Endodermal cell (in vitro differentiated cells): ENCODE measurements around the gene RPS21. TPM values are rescaled to one million over a fixed set of nuclear protein-coding genes. Genes with fewer than 3 reads are reported as not detected.
"Not testable (repeated sequence)": the region's sequence is repeated elsewhere in the genome, so short reads cannot be mapped to it uniquely, and the experiment has no call there.

Experiments
- DNase-seq: peaks from one replicate; pipeline ENCODE4 v3.0.0-alpha.2; 2017
- H3K27ac ChIP-seq: 2 replicates; pipeline ENCODE4 v1.5.1; 2013; ENCODE audit warnings: mild to moderate bottlenecking, low read depth, low read length, moderate library complexity
- H3K27me3 ChIP-seq: 2 replicates; pipeline ENCODE4 v1.6.1; 2013; ENCODE audit warnings: mild to moderate bottlenecking, low read length, moderate library complexity; ENCODE audit not compliant: insufficient read depth, control insufficient read depth, poor library complexity, severe bottlenecking
- H3K36me3 ChIP-seq: 2 replicates; pipeline ENCODE4 v1.7.0; 2013; ENCODE audit warnings: mild to moderate bottlenecking, low read length, moderate library complexity; ENCODE audit not compliant: control insufficient read depth, insufficient read depth
- H3K4me1 ChIP-seq: one replicate; pipeline ENCODE4 v1.7.0; 2013; ENCODE audit warnings: low read length; ENCODE audit not compliant: control insufficient read depth, insufficient read depth
- H3K4me3 ChIP-seq: 2 replicates; pipeline ENCODE4 v1.5.1; 2013; ENCODE audit warnings: mild to moderate bottlenecking, low read length, moderate library complexity
- H3K9ac ChIP-seq: 2 replicates; pipeline ENCODE4 v1.6.1; 2013; ENCODE audit warnings: mild to moderate bottlenecking, low read length, moderate library complexity; ENCODE audit not compliant: poor library complexity, severe bottlenecking; ENCODE audit errors: extremely low read depth
- H3K9me3 ChIP-seq: 2 replicates; pipeline ENCODE4 v1.6.1; 2013; ENCODE audit warnings: mild to moderate bottlenecking, low read length, moderate library complexity; ENCODE audit not compliant: control insufficient read depth
- H3K27ac Mint-ChIP-seq: 2 replicates; pipeline ENCODE4 v1.8.0; 2020; ENCODE audit warnings: mixed read lengths
- H3K27me3 Mint-ChIP-seq: 2 replicates; pipeline ENCODE4 v1.8.0; 2021; ENCODE audit warnings: mild to moderate bottlenecking, mixed read lengths; ENCODE audit not compliant: insufficient read depth
- H3K36me3 Mint-ChIP-seq: 2 replicates; pipeline ENCODE4 v1.8.0; 2020; ENCODE audit warnings: low read depth, mixed read lengths
- H3K4me1 Mint-ChIP-seq: 2 replicates; pipeline ENCODE4 v1.8.0; 2020; ENCODE audit warnings: mixed read lengths
- H3K4me3 Mint-ChIP-seq: 2 replicates; pipeline ENCODE4 v1.8.0; 2020; ENCODE audit warnings: mild to moderate bottlenecking, moderate library complexity, mixed read lengths
- H3K9me3 Mint-ChIP-seq: 2 replicates; pipeline ENCODE4 v1.8.0; 2020; ENCODE audit warnings: mild to moderate bottlenecking, mixed read lengths
- WGBS, 2 experiments: methylation state at CpG; one replicate each; pipeline versions ENCODE4 v1.1.5 to v1.1.7; 2013; ENCODE audit warnings: missing lambda C conversion rate in 2 of 2, mixed read lengths in 1 of 2; ENCODE audit not compliant: insufficient coverage in 1 of 2, insufficient read length in 1 of 2; 5-methylcytosine and 5-hydroxymethylcytosine counted together
- total RNA-seq, 2 donors: library from RNA; stranded (reverse); fragmentation: NEBNext Ultra II Directional in 1 of 2; extraction: Animal tissue kit (Norgen Biotek cat#: 25700) in 1 of 2; gene quantifications; 2 replicates in 1 of 2; 3 replicates in 1 of 2; pipeline ENCODE4 v1.2.1, GENCODE V29; 2021
- TF ChIP-seq, protein P1 (sequence below): fragments of 200-600 bp; sonication (generic); conservative IDR thresholded peaks from 2 replicates; pipeline ENCODE4 v1.5.0; 2021; ENCODE audit warnings: antibody characterized with exemption, mild to moderate bottlenecking

Gene RPS21
- total RNA-seq, 2 donors from 2014 or later: 1,288 to 1,382 TPM

DNA sequence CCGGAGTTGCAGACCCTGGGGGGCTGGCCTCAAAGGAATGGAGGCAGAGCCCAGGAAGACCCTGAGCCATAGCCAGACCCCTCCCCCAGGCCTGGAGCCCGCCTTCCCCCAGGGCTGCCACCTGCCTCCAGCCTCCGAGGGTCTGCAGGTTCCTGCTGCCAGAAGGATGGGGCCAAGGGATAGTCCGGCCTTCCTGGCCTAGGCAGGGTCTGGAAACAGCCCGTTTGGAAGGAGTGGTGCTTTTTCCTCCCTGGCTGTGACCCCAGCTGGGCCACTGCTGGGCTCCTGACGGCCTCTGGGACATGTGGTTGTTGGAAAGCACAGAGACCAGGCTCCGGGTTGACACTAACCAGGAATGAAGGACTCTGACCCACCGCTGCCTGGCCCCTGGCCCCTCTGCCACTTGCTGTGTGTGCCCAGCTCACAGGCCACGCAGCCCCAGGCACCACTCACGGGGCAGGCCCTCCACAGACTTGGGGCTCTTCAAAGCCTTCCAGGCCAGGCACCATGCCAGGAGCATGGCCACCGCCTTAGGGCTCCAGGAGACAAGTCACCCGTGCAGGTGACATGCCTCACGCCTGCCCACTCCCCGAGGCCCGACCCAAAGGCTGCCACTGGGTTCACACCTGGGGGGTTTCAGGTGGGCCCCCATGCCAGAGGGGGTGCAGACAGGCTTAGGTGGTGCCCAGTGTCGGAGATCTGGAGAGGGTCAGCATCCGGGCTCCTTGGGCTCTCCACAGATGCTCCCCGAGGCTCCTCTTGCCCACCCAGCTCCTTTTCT lies 15.9 kb upstream of the RPS21 start:
- Histone ChIP-seq H3K27me3 (no peaks in the 10 kb centered on the region), H3K9me3 (no peaks in the 10 kb centered on the region), H3K36me3 (no peaks in the 10 kb centered on the region), H3K27ac (no peak overlapping the region), H3K4me3 (no peak overlapping the region), H3K4me1 (peaks cover 18% of the 10 kb centered on the region), H3K9ac (no peak overlapping the region)
- Mint-ChIP-seq H3K4me1 (peaks cover 6% of the 10 kb centered on the region), H3K27ac (no peak overlapping the region), H3K36me3 (no peaks in the 10 kb centered on the region), H3K9me3 (peaks cover 4% of the 10 kb centered on the region), H3K27me3 (peaks cover 3% of the 10 kb centered on the region), H3K4me3 (no peak overlapping the region)
- no peak for DNase-seq
- 75 to 84% methylated on average over 7 to 18 of the region's 18 CpGs for WGBS, 2 experiments
- TF ChIP-seq, protein P1, sequence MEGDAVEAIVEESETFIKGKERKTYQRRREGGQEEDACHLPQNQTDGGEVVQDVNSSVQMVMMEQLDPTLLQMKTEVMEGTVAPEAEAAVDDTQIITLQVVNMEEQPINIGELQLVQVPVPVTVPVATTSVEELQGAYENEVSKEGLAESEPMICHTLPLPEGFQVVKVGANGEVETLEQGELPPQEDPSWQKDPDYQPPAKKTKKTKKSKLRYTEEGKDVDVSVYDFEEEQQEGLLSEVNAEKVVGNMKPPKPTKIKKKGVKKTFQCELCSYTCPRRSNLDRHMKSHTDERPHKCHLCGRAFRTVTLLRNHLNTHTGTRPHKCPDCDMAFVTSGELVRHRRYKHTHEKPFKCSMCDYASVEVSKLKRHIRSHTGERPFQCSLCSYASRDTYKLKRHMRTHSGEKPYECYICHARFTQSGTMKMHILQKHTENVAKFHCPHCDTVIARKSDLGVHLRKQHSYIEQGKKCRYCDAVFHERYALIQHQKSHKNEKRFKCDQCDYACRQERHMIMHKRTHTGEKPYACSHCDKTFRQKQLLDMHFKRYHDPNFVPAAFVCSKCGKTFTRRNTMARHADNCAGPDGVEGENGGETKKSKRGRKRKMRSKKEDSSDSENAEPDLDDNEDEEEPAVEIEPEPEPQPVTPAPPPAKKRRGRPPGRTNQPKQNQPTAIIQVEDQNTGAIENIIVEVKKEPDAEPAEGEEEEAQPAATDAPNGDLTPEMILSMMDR: no peak

DNA sequence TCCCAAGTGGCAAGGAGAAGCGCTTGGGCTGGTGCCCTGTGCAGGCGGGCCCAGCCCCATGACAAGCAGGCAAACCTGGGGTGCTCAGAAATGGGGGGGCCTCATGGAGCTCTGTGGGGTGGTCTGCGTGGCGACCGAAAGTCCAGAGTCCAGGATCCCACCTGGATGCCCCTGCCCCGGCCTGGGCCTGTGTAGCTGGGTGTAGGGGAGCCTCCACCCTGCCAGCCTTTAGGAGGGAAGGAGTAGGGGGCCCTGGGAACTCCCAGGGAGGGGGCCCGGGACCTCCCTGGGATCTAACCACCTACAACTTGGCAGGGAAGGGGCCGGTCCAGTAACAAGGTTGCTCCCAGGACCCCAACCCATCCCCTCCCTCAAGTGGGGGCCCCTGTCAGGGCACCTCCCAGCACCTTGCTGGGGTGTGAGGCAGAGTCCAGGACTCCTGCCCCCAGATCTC lies 15.3 kb upstream of the RPS21 start:
- Mint-ChIP-seq H3K4me1 (peaks cover 6% of the 10 kb centered on the region), H3K9me3 (peaks cover 4% of the 10 kb centered on the region), H3K27me3 (peaks cover 3% of the 10 kb centered on the region), H3K36me3 (no peaks in the 10 kb centered on the region), H3K27ac (no peak overlapping the region), H3K4me3 (no peak overlapping the region)
- H3K27me3 ChIP-seq: no peaks in the 10 kb centered on the region
- H3K36me3 ChIP-seq: no peaks in the 10 kb centered on the region
- WGBS, 2 experiments: 96% methylated on average over 8 of the region's 8 CpGs; no CpG with 5 or more reads in 1 of the 2 experiments
- TF ChIP-seq, protein P1: no peak
- no peak overlapping the region for H3K4me3 ChIP-seq
- H3K9me3 ChIP-seq: no peaks in the 10 kb centered on the region
- no peak overlapping the region for H3K27ac ChIP-seq
- no peak overlapping the region for H3K9ac ChIP-seq
- no peak for DNase-seq
- peaks cover 22% of the 10 kb centered on the region for H3K4me1 ChIP-seq

DNA sequence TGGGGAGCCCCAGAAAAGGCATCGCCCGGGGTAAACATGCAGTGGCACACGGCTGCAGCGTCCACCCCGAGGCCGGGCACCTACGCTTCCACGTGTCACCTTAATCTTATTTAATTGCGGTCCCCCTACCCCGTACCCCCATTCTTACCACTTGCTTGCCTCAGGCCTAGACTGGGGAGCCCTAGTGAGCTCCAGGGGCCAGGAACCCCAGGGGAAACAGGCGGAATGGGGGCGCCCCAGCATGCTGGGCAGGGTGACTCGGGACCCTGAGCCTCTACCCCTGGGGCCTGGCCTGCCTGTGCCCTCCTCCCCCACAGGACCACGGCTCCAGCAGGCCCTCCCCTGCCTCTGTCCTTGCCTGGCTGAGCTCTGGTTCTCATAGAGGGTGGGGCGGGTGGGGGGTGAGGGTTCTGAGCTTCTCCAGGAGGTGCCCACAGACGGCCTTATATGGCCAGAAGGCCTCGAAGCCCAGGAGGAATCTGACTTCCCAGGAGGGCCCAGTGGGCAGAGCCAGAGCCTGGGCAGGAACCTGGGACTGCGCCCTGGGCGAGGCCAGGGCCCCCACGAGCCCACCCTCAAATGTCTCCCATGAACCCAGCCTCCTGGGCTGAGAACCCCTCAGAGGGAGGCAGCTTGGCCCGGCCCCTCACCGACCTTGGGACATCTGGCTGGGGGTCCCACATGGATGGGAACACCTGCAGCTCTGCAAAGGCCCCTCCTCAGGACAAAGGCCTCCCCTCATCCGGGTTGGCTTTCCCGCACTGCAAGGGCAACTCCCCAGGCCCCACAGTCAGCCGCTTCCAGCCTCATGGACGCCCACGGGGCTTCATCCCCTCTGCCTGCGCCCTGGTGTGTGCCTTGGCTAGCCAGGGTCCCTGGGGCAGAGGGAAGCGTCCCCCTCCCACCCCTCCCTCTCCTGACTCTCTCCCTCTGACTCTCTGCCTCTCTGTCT lies 14.6 kb upstream of the RPS21 start:
- TF ChIP-seq, protein P1: no peak
- Mint-ChIP-seq H3K4me1 (peaks cover 10% of the 10 kb centered on the region), H3K27me3 (peaks cover 3% of the 10 kb centered on the region), H3K36me3 (no peaks in the 10 kb centered on the region), H3K4me3 (no peak overlapping the region), H3K9me3 (peaks cover 4% of the 10 kb centered on the region), H3K27ac (no peak overlapping the region)
- H3K27me3 ChIP-seq: no peaks in the 10 kb centered on the region
- peaks cover 26% of the 10 kb centered on the region for H3K4me1 ChIP-seq
- H3K9me3 ChIP-seq: no peaks in the 10 kb centered on the region
- no peak overlapping the region for H3K9ac ChIP-seq
- DNase-seq: no peak
- H3K27ac ChIP-seq: no peak overlapping the region
- H3K4me3 ChIP-seq: no peak overlapping the region
- no peaks in the 10 kb centered on the region for H3K36me3 ChIP-seq
- WGBS, 2 experiments: 88 to 91% methylated on average over 18 to 29 of the region's 29 CpGs

DNA sequence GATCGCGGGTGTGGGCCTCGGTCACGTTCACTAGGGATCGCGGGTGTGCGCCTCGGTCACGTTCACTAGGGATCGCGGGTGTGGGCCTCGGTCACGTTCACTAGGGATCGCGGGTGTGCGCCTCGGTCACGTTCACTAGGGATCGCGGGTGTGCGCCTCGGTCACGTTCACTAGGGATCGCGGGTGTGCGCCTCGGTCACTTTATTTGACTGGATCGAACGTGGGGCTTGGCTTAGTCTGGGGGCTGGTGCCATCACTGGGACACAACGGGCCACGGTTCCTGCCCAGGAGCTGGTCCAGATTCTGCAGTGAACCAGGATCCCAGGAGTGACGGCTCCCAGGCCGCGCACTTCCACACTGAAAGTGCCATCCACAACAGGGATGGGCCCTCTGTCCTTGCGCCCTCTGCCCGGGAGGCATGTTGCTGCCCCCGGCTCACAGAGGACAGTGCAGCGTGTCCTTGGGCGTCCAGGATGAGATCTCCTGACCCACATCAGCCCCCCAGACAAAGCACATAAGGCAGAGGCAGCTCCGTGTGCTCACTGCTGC lies 13.2 kb upstream of the RPS21 start:
- not testable (repeated sequence) for H3K9me3 Mint-ChIP-seq, H3K36me3 ChIP-seq, H3K27me3 ChIP-seq, DNase-seq, H3K27me3 Mint-ChIP-seq, H3K4me3 ChIP-seq, H3K9me3 ChIP-seq, H3K27ac Mint-ChIP-seq, H3K27ac ChIP-seq, H3K36me3 Mint-ChIP-seq, H3K9ac ChIP-seq, H3K4me3 Mint-ChIP-seq
- peaks cover 24% of the 10 kb centered on the region for H3K4me1 ChIP-seq
- peaks cover 12% of the 10 kb centered on the region for H3K4me1 Mint-ChIP-seq
- WGBS, 2 experiments: 86 to 88% methylated on average over 14 to 27 of the region's 40 CpGs
